H1 (cell line): Measurements from ENCODE around the gene SNAI1. TPM values are rescaled to one million over a fixed set of nuclear protein-coding genes. Genes with fewer than 3 reads are reported as not detected.
A peak's percentile ranks its signal among the peaks of the same experiment; 100 is the strongest.

ENCODE experiments used
- ATF2 ChIP-seq: IDR thresholded peaks from 2 replicates; pipeline ENCODE4 v1.6.1; 2012; ENCODE audit warnings: low read length, inconsistent platforms
- ATF3 ChIP-seq: IDR thresholded peaks from 2 replicates; pipeline ENCODE4 v1.6.1; 2011; ENCODE audit warnings: low read depth, mild to moderate bottlenecking, low read length; ENCODE audit not compliant: insufficient read depth
- BACH1 ChIP-seq: IDR thresholded peaks from 2 replicates; pipeline ENCODE4 v1.6.1; 2012; ENCODE audit warnings: low read length, improper control_type of control experiment
- CHD1 ChIP-seq: IDR thresholded peaks from 2 replicates; pipeline ENCODE4 v1.6.1; 2012; ENCODE audit warnings: low read depth, low read length, improper control_type of control experiment
- CTCF ChIP-seq, 3 experiments: IDR thresholded peaks; 1 replicate in 2 of 3; 2 replicates in 1 of 3; pipeline versions ENCODE4 v1.5.1 to v1.6.1; 2011; ENCODE audit warnings: low read length in 3 of 3, mild to moderate bottlenecking in 3 of 3, inconsistent platforms in 2 of 3, low read depth in 1 of 3, moderate library complexity in 1 of 3; ENCODE audit not compliant: insufficient read depth in 1 of 3; ENCODE audit errors: control extremely low read depth in 1 of 3
- EP300 ChIP-seq, 2 experiments: IDR thresholded peaks; 1 replicate in 1 of 2; 2 replicates in 1 of 2; pipeline ENCODE4 v1.6.1; 2011 to 2012; ENCODE audit warnings: low read depth in 2 of 2, low read length in 2 of 2, mild to moderate bottlenecking in 2 of 2, borderline replicate concordance in 1 of 2, inconsistent platforms in 1 of 2, moderate library complexity in 1 of 2
- FOSL1 ChIP-seq: IDR thresholded peaks from 2 replicates; pipeline ENCODE4 v1.6.1; 2011; ENCODE audit warnings: mild to moderate bottlenecking, low read depth, low read length, moderate library complexity; ENCODE audit not compliant: insufficient read depth
- KDM1A ChIP-seq: fragments of 200-600, 300-600 bp; sonication (generic); IDR thresholded peaks from 2 replicates; pipeline ENCODE4 v1.7.1; 2016; ENCODE audit warnings: mild to moderate bottlenecking, low read length, borderline replicate concordance
- KDM4A ChIP-seq: IDR thresholded peaks from one replicate; pipeline ENCODE4 v1.7.1; 2012; ENCODE audit warnings: low read depth, mild to moderate bottlenecking, moderate library complexity, low read length, inconsistent platforms; ENCODE audit not compliant: severe bottlenecking
- NANOG ChIP-seq: IDR thresholded peaks from 2 replicates; pipeline ENCODE4 v1.6.1; 2011; ENCODE audit warnings: low read length, low read depth, mild to moderate bottlenecking, inconsistent platforms; ENCODE audit not compliant: insufficient read depth, poor library complexity, severe bottlenecking
- NRF1 ChIP-seq: IDR thresholded peaks from 2 replicates; pipeline ENCODE4 v1.6.1; 2011; ENCODE audit warnings: mild to moderate bottlenecking, low read depth, low read length, improper control_type of control experiment
- RXRA ChIP-seq: IDR thresholded peaks from 2 replicates; pipeline ENCODE4 v1.6.1; 2011; ENCODE audit warnings: low read depth, mild to moderate bottlenecking, low read length, moderate library complexity; ENCODE audit not compliant: insufficient read depth
- SRF ChIP-seq: IDR thresholded peaks from 2 replicates; pipeline ENCODE4 v1.6.1; 2011; ENCODE audit warnings: mild to moderate bottlenecking, low read depth, low read length, moderate library complexity
- SUZ12 ChIP-seq: fragments of 200-600 bp; sonication (generic); IDR thresholded peaks from 2 replicates; pipeline ENCODE4 v1.6.1; 2012; ENCODE audit warnings: mild to moderate bottlenecking, inconsistent platforms, low read length, moderate library complexity, mixed read lengths
- TAF1 ChIP-seq: IDR thresholded peaks from 2 replicates; pipeline ENCODE4 v1.6.1; 2011; ENCODE audit warnings: mild to moderate bottlenecking, low read depth, low read length
- TCF12 ChIP-seq: IDR thresholded peaks from 2 replicates; pipeline ENCODE4 v1.6.1; 2011; ENCODE audit warnings: low read depth, mild to moderate bottlenecking, low read length
- TEAD4 ChIP-seq: IDR thresholded peaks from 2 replicates; pipeline ENCODE4 v1.6.1; 2012; ENCODE audit warnings: low read depth, low read length, inconsistent platforms, mixed read lengths
- ZNF274 ChIP-seq: IDR thresholded peaks from 2 replicates; pipeline ENCODE4 v1.7.0; 2012; ENCODE audit warnings: low read length, borderline replicate concordance; ENCODE audit errors: extremely low read depth
- polyA plus RNA-seq, 7 experiments: library from polyadenylated mRNA; depleted of rRNA in 3 of 7; stranded (reverse) in 5 of 7; unstranded in 2 of 7; fragments of >200 nt in 5 of 7; fragments of 200-250 nt in 2 of 7; gene quantifications; 1 replicate in 5 of 7; 2 replicates in 1 of 7; 4 replicates in 1 of 7; pipeline versions ENCODE4 v1.2.1 to v1.2.3, GENCODE V29; 2011 to 2013; ENCODE audit warnings: missing spikeins in 2 of 7, mixed read lengths in 2 of 7
- total RNA-seq: library from RNA; stranded (reverse); fragmentation: NEBNext Ultra II Directional; extraction: Animal tissue kit (Norgen Biotek cat#: 25700); gene quantifications from 2 replicates; pipeline ENCODE4 v1.2.1, GENCODE V29; 2021

SNAI1 gene
- total and polyA plus RNA-seq, 2 of the 8 experiments (the other 6 are each of a cell fraction or from before 2014, with no cell fraction given): 6.5 to 8.0 TPM

- peak; percentile 99 for TF ChIP-seq KDM4A
- no peak for TF ChIP-seq FOSL1
- TF ChIP-seq CTCF (IDR thresholded peaks at IDR 0.05; ENCODE audit: control extremely low read depth in 1 of 3, insufficient read depth in 1 of 3, low read depth in 1 of 3, low read length in 3 of 3): peak; percentile 31 to 54 (median 39)
- no peak for TF ChIP-seq CHD1
- TF ChIP-seq SUZ12: no peak
- no peak for TF ChIP-seq BACH1
- TF ChIP-seq RXRA: no peak
- no peak for TF ChIP-seq ATF2
- no peak for TF ChIP-seq TEAD4
- peak; percentile 96 for TF ChIP-seq TAF1
- TF ChIP-seq SRF: no peak
- TF ChIP-seq NANOG: no peak
- no peak for TF ChIP-seq ATF3
- peak; percentile 9; the same call in 1 of the 2 replicates for TF ChIP-seq KDM1A
- no peak for TF ChIP-seq NRF1
- no peak for TF ChIP-seq ZNF274
- TF ChIP-seq EP300 (IDR thresholded peaks at IDR 0.05; ENCODE audit: borderline replicate concordance in 1 of 2, low read depth in 2 of 2, low read length in 2 of 2): no peak
- peak; percentile 27; the same call in 1 of the 2 replicates for TF ChIP-seq TCF12
Observed at GRCh38 chr20:49982346-49983122, at the start of gene SNAI1 (continued).
